HCT116 (cell line): ENCODE results near the gene ARHGAP29. TPM values are rescaled to one million over a fixed set of nuclear protein-coding genes. Genes with fewer than 3 reads are reported as not detected.

Experiments
- ATAC-seq: fragments of 200-7000 bp; cut with Tn5 transposase; 2 replicates; pipeline ENCODE4 v1.9.1; 2020; ENCODE audit warnings: mild to moderate bottlenecking, moderate library complexity
- BruUV-seq: library from RNA; stranded (reverse); fragments of 400-500 nt; replicated peaks from 2 replicates; lab custom pipeline; 2021; lab: Mats Ljungman, UMichigan
- CTCF ChIA-PET: fragments of 300-600 bp; sonication (Branson Sonifier 250); formaldehyde crosslinking; loops from one replicate; lab custom pipeline; 2021; ENCODE audit warnings: antibody characterized with exemption; lab: Charles Lee
- POLR2A ChIA-PET: fragments of 300-600, 350-600 bp; sonication (Branson Sonifier 250); formaldehyde crosslinking; loops from one replicate; lab custom pipeline; 2021; ENCODE audit warnings: antibody characterized with exemption; lab: Charles Lee
- RAD21 ChIA-PET, 2 experiments: fragments of 300-600 bp; sonication (Branson Sonifier 250); formaldehyde crosslinking; loops; one replicate each; lab custom pipeline; 2023; ENCODE audit warnings: low total read pairs in 2 of 2; ENCODE audit not compliant: uncharacterized antibody in 2 of 2, unreplicated experiment in 2 of 2, low non-redundant PET in 1 of 2; lab: Charles Lee
- DNase-seq: peaks from one replicate; pipeline ENCODE4 v3.0.0-alpha.2; 2010; ENCODE audit warnings: low read depth, low spot score
- H2AFZ ChIP-seq: fragments of 200-600 bp; shearing (Covaris generic), sonication (generic); 2 replicates; pipeline ENCODE4 v1.6.1; 2017; ENCODE audit warnings: low read depth, mixed run types, mixed read lengths, antibody characterized with exemption, low read length; ENCODE audit not compliant: poor library complexity, severe bottlenecking
- H3K27ac ChIP-seq: 2 replicates; pipeline ENCODE4 v1.5.1; 2012; ENCODE audit warnings: low read depth, low read length
- H3K27me3 ChIP-seq: fragments of 200-600 bp; sonication (generic); 2 replicates; pipeline ENCODE4 v1.6.1; 2016; ENCODE audit warnings: mixed run types, low read length, mixed read lengths; ENCODE audit not compliant: insufficient read depth
- H3K36me3 ChIP-seq, 2 experiments: fragments of 200-500 bp in 1 of 2; fragments of 200-600 bp in 1 of 2; sonication (Bioruptor generic) in 1 of 2; sonication (generic) in 1 of 2; 2 replicates each; pipeline versions ENCODE4 v1.5.1 to v1.6.1; 2014 to 2016; ENCODE audit warnings: low read length in 2 of 2, inconsistent platforms in 1 of 2, mixed read lengths in 1 of 2, mixed run types in 1 of 2; ENCODE audit not compliant: insufficient read depth in 2 of 2, control insufficient read depth in 1 of 2
- H3K4me1 ChIP-seq, 2 experiments: fragments of 200-600 bp in 1 of 2; sonication (generic) in 1 of 2; 2 replicates each; pipeline versions ENCODE4 v1.5.1 to v1.6.1; 2012 to 2017; ENCODE audit warnings: low read length in 2 of 2, inconsistent platforms in 1 of 2, mild to moderate bottlenecking in 1 of 2, mixed read lengths in 1 of 2, mixed run types in 1 of 2, moderate library complexity in 1 of 2; ENCODE audit not compliant: insufficient read depth in 2 of 2, control insufficient read depth in 1 of 2
- H3K4me2 ChIP-seq: fragments of 200-600 bp; sonication (generic); 2 replicates; pipeline ENCODE4 v1.6.1; 2017; ENCODE audit warnings: mixed run types, low read length, mixed read lengths
- H3K4me3 ChIP-seq, 2 experiments: fragments of 200-600 bp in 1 of 2; sonication (generic) in 1 of 2; replicated peaks in 1 of 2; 2 replicates each; pipeline ENCODE4 v1.5.1; 2011 to 2016; ENCODE audit warnings: low read length in 2 of 2, control low read depth in 1 of 2, low read depth in 1 of 2, mild to moderate bottlenecking in 1 of 2, mixed read lengths in 1 of 2, mixed run types in 1 of 2
- H3K79me2 ChIP-seq: fragments of 200-600 bp; sonication (generic); 2 replicates; pipeline ENCODE4 v1.6.1; 2017; ENCODE audit warnings: mild to moderate bottlenecking, mixed run types, low read length, moderate library complexity, mixed read lengths; ENCODE audit not compliant: insufficient read depth
- H3K9ac ChIP-seq: fragments of 200-600 bp; sonication (generic); 2 replicates; pipeline ENCODE4 v1.6.1; 2016; ENCODE audit warnings: low read length, mixed read lengths
- H3K9me2 ChIP-seq: fragments of 200-600 bp; sonication (generic), shearing (Covaris generic); 2 replicates; pipeline ENCODE4 v1.6.1; 2017; ENCODE audit warnings: mixed run types, mild to moderate bottlenecking, moderate library complexity; ENCODE audit not compliant: insufficient read depth
- H3K9me3 ChIP-seq, 2 experiments: fragments of 200-500 bp in 1 of 2; fragments of 200-600 bp in 1 of 2; sonication (Bioruptor generic) in 1 of 2; sonication (generic) in 1 of 2; 2 replicates each; pipeline ENCODE4 v1.6.1; 2014 to 2017; ENCODE audit warnings: low read length in 2 of 2, mixed read lengths in 2 of 2, inconsistent platforms in 1 of 2, low read depth in 1 of 2, mild to moderate bottlenecking in 1 of 2, mixed run types in 1 of 2, moderate library complexity in 1 of 2; ENCODE audit not compliant: control insufficient read depth in 1 of 2, insufficient read depth in 1 of 2
- H4K20me1 ChIP-seq: fragments of 200-600 bp; sonication (generic), shearing (Covaris generic); 2 replicates; pipeline ENCODE4 v1.6.1; 2017; ENCODE audit warnings: mixed run types, mild to moderate bottlenecking, moderate library complexity; ENCODE audit not compliant: insufficient read depth
- CEBPB ChIP-seq: IDR thresholded peaks from 2 replicates; pipeline ENCODE4 v1.6.1; 2012; ENCODE audit warnings: low read depth
- POLR2AphosphoS5 ChIP-seq: IDR thresholded peaks from 2 replicates; pipeline ENCODE4 v1.6.1; 2011; ENCODE audit warnings: mild to moderate bottlenecking, low read depth, low read length, moderate library complexity
- intact Hi-C: fragments of 100-400 bp; cut with micrococcal nuclease; formaldehyde crosslinking; loops from 2 replicates; pipeline ENCODE4 v1.10.0; 2022
- total RNA-seq: library from RNA; stranded (reverse); gene quantifications from one replicate; pipeline ENCODE4 v1.2.1, GENCODE V29; 2021; ENCODE audit not compliant: unreplicated experiment
- TF ChIP-seq, protein P1 (sequence below): IDR thresholded peaks from 2 replicates; pipeline ENCODE4 v1.6.1; 2012; ENCODE audit warnings: low read depth

Gene ARHGAP29
- total RNA-seq, 1 experiment from 2014 or later: 128 TPM

DNA sequence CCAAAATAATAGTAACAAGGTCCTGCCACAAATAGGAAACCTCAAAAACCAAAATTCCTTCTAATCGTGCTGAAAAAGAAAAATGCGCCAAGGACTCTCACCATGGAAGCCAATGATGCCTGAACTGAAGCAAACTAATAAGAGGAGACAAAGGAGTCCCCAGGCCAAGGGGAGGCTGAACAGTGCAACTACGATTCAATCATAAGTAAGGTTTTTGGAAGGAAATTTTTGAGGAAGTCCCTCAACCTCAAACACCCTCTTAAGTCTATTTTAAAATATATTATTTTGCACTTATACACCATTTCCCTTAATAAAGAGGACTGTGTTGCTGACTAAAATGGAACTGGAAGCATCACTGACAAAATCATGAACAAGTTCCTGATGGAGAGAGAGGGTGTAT is 1.7 kb upstream of the ARHGAP29 start:
- TF ChIP-seq, protein P1, sequence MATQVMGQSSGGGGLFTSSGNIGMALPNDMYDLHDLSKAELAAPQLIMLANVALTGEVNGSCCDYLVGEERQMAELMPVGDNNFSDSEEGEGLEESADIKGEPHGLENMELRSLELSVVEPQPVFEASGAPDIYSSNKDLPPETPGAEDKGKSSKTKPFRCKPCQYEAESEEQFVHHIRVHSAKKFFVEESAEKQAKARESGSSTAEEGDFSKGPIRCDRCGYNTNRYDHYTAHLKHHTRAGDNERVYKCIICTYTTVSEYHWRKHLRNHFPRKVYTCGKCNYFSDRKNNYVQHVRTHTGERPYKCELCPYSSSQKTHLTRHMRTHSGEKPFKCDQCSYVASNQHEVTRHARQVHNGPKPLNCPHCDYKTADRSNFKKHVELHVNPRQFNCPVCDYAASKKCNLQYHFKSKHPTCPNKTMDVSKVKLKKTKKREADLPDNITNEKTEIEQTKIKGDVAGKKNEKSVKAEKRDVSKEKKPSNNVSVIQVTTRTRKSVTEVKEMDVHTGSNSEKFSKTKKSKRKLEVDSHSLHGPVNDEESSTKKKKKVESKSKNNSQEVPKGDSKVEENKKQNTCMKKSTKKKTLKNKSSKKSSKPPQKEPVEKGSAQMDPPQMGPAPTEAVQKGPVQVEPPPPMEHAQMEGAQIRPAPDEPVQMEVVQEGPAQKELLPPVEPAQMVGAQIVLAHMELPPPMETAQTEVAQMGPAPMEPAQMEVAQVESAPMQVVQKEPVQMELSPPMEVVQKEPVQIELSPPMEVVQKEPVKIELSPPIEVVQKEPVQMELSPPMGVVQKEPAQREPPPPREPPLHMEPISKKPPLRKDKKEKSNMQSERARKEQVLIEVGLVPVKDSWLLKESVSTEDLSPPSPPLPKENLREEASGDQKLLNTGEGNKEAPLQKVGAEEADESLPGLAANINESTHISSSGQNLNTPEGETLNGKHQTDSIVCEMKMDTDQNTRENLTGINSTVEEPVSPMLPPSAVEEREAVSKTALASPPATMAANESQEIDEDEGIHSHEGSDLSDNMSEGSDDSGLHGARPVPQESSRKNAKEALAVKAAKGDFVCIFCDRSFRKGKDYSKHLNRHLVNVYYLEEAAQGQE: no peak
- TF ChIP-seq POLR2AphosphoS5 (0 out of 2 replicates have a peak, but pooled peaks have one; percentile 0), CEBPB (0 out of 2 replicates have a peak, but pooled peaks have one; percentile 1)
- Histone ChIP-seq H2AFZ (no peak overlapping the region), H3K4me1 (peaks cover 51 to 83% of the 10 kb centered on the region in 2 experiments), H3K79me2 (peaks cover 98% of the 10 kb centered on the region), H3K4me3 (peak overlapping the region; percentile 4 to 76; a peak in 1 of 4 replicates), H3K27me3 (no peaks in the 10 kb centered on the region), H3K36me3 (0 out of 4 replicates have a peak, but pooled peaks cover 0 to 5% of the 10 kb centered on the region in 2 experiments), H3K9me3 (no peaks in the 10 kb centered on the region), H3K27ac (peak overlapping the region; percentile 94; the same call in 1 of the 2 replicates), H3K4me2 (peak overlapping the region; percentile 88), H3K9me2 (no peaks in the 10 kb centered on the region), H3K9ac (peak overlapping the region; percentile 81), H4K20me1 (peaks cover 10% of the 10 kb centered on the region; the same call in 1 of the 2 replicates)
- ChIA-PET CTCF (interaction anchor here (1.2 to 2.1 kb wide), 3 partner anchors 88 to 177 kb away, joined by 3 to 11 read pairs (median 9); no protein-coding TSS in a partner anchor), RAD21 (no interaction called here), POLR2A (interaction anchor here (1.0 to 6.1 kb wide), 10 partner anchors 8 to 178 kb away, joined by 3 to 57 read pairs (median 25); no protein-coding TSS in a partner anchor)
- intact Hi-C loops: loop anchor here (5.0 kb wide), 2 partner anchors 192 to 332 kb away; partner anchors contain the start of gene GCLM
- BruUV-seq: no TSS peak
- ATAC-seq (no peak), DNase-seq (no peak)
